SK-N-DZ (cell line): Measurements from ENCODE around the gene RAPGEF4.
A peak's percentile ranks its signal among the peaks of the same experiment; 100 is the strongest.

ENCODE experiments used
- DNase-seq: peaks from one replicate; pipeline ENCODE4 v3.0.0-alpha.2; 2015; ENCODE audit warnings: low spot score

RAPGEF4 gene

DNA sequence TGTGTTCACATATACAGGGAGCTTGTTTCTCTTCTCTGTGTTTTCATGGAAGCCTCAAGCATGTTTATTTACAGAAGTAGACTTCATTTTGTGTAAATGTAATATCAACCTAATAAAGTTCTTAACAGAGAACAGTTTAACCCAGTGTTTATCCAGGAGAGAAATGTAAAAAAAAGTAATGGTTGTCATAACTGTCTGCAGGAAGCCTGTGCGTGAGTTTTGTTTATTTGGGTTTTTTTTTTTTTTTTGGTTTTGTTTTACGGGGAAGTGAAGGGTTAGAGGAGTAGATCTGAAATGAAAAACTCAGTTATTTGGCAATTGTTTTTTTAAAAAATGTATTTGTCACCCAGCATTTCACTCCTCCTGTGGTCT is 124.7 kb downstream of the RAPGEF4 start:
- no peak for DNase-seq

DNA sequence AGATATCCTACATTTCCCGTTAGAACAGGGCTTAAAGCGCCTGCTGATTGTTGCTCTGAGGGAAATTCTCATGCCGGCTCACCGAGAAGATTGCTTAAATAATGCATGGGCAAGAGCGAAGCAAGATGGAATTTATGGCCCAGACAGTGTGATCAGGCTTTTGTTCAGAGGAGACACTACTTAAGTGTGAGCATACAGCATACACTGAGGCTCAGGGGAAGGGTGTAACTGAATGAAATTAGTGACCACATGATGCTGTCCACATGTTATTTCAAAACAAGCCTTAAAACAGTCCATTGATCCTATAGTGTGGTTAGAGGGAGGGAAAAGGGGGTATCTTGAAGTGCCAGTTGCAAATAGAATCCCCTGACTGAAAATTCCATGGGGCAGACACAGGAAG is 125.5 kb downstream of the RAPGEF4 start:
- no peak for DNase-seq

DNA sequence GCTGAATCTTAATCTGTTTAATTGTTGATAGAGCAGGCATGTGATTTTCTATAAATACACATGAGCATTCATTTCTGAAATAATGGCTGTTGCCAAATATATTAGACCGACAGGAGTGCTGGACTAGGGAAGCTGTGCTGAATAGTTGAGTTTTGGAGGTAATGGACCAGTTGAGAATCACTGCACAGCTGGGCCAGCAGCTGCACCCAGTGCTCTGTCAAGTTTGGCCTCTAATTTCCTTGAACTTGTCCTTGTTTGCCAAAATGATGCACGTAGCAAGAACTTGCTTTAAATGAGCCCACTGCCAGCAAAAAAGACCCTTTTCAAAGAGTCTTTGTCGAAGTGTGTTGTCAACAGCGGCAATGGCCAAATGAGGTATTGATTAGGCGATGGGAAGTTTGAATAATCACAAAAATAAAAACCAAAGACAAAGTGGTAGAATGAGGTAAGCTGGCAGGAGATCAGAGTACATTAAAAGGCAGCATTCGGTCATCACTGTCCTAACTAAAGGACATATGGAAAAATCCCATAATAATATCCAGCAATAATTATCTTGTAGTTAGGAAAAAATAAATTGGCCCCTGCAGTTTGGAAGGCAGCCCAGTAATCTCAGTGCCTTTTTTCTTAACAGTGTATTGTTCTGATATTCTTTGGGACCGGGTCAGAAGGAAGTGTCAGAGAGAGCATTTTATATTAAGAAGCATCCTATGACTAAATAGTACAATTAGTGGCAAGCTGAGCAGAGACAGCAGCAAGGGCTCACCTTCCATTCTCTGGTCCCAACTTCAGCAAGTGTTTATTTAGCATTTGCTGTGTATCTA is 126.2 kb downstream of the RAPGEF4 start:
- no peak for DNase-seq

DNA sequence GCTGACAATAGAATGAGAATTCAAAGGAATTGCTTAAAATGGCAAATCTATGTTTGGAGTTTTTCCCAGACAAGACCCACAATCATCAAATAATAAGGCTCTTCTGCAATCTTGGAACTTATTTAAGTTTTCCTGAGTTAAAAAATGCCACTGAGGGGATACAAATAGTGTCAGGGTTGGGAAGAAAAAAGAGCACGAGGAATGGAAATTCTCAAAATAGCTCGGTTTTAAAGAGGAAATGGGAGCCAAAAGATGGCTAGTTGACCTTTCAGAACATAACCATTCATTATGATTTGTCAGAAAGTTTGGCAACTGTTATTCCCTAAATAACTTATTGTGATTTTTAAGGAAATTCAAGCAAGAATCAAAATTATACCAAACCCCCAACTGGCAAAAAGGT is 127.7 kb downstream of the RAPGEF4 start:
- DNase-seq, result no peak

DNA sequence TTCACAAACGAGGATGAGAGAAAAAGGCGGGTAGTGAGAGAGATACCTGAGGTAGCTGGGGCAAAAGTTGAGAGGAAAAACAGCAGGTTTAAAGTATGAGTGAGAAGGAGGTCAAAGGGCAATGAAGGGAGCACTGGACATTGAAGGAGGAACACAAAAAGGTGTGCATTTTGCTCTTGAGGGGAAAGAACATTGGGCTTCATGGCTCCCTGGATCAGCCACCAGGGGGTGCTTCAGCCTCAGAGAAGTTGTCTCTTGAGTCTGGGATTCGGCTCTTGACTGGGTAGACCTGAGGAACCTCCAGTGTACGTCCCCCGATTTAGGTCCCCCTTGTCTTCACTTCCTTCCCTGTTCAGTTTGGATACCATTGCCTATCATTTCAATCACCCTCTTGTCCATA is 128.5 kb downstream of the RAPGEF4 start:
- peak; percentile 31 for DNase-seq

DNA sequence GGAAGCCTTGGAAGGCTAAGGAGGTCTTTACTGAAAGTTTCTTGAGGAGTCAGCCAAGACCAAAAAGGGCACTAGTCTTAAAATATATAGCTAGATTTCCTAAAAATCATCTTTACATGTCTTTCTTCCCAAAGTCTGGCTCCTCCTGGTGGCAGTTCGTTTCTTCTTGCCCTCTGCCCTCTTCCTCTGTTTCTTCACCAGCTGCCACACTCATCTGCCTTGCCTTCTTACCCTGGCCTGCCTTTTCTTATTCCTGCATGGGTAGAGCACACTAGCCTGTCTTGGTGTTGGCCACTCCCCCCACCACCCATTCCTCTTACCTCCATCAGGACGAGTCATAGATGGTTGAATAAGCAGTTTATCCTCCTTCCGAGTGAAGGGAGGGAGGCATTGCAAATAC is 129.8 kb downstream of the RAPGEF4 start:
- no peak for DNase-seq

DNA sequence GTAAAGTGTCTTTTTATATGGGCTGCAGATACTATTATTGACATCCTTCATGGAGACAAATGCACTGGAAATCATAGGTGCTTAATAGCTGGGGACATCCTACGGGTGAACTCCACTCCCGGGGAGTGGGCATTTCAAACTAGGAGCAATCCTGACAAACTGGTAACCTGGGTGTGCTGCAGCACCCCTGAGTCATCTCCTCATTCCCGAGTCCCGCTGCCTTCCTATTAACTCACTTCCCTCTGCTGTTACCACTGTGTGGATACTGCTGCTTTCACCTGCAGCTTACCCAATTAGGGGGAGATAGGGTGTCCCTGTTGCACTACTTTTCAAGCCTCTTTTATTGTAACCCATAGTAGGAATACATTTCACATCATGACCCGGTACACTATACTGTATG is 134.2 kb downstream of the RAPGEF4 start:
- no peak for DNase-seq

DNA sequence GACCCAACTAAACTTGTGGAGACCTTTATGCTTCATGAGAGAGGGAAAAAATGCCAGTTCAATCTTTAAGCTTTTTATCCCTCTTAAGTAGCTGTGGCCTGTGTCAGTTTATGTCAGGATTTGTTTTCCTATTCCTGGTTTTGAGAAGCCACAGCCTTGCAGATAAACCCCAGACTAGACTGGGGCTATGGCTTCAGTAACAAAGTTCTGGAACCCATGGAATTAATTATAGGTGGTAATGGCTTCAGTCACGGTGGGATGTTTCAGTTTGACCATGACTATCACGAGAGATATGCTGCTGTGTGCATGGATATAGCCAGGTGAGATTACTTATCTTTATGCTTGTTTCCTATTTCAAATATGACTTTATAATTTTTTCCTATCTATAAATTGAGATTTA is 134.8 kb downstream of the RAPGEF4 start:
- DNase-seq, result no peak

DNA sequence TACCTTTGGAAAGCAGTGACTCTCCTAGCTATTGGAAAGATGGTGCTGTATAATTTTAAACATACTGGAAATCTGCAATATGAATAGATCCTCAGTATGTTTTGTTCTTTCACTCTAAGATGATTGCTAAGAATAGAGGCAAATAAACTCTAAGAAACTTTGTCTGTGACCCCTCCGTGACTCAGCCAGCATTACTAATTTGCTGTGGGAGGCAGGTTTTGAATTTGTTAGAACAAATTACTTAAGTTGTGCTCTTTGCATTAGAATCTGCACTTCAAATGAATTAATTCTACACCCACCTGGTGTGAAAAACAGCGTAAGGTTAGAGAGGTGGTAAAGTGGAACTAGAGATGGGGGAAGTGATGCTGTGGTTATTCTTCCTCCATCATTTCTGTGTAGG is 142.2 kb downstream of the RAPGEF4 start:
- no peak for DNase-seq

DNA sequence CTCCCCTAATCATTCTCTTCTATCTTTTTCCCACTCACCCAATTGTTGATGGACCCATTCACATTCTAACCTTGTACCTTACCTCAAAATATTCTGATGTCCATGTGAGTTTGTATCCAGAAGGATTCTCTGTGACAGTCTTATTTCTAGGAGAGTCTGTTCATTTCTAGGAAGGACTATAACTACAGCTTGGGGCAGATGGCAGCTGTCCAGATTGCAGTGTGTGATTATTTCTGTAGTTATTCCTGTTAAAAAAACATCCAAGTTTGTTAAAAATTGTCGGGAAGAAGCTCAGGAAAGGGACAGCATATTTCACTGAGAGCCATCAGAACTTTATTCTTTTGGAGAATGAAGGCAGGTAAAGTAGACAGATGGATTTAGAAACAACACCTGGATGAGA is 142.6 kb downstream of the RAPGEF4 start:
- DNase-seq, result no peak

DNA sequence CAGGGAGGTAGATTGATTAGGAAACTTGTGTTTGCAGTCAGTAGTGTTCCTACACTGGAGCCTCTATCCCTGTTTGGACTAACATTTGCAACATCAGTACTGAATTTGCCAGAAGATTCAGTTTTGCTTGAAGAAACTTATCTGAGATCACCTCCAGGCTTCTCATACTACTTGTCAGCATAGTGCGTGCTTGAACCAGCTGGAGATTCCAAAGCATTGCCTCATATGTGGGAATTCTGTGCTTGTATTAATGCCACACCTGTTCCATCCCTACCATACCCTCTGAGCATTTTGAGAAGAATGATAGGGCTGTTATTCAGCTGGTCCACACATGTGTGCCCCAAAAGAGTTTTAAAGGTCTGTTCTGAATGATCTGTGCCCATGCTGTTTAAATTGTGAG is 148.7 kb downstream of the RAPGEF4 start:
- DNase-seq, result no peak

DNA sequence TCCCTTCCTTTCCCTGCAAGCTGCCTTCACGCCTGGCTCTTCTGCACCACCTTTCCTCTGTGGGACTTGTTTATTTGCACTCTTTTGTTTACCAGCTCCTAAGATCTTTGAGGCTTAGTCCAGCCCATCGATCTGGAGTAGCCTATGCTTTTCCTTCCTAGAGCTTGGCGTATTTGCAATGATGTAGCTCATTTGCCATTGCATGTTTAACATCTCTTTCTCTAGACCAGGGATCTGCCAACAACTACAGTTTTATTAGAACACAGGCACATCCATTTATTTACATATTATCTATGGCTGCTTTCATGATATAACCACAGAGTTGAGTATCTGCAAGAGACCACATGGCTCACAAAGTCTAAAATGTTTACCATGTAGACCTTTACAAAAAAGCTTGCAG is 150.4 kb downstream of the RAPGEF4 start:
- no peak for DNase-seq

DNA sequence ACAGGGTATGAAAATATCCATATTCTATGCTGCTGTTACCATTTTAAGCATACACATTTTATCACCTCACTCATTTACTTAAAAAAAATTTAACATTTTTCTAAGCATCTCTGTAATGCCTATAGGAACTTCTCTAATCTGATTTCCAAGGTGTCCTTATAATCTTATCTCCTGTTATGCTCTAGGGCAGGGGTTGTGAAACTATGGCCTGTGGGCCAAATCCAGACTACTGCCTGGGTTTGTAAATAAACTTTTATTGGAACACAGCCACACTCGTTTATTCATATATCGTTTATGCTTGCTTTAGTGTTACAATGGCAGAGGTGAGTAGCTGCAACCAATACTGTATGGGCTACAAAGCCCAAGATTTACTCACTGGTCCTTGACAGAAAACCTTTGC is 151.6 kb downstream of the RAPGEF4 start:
- DNase-seq, result no peak

DNA sequence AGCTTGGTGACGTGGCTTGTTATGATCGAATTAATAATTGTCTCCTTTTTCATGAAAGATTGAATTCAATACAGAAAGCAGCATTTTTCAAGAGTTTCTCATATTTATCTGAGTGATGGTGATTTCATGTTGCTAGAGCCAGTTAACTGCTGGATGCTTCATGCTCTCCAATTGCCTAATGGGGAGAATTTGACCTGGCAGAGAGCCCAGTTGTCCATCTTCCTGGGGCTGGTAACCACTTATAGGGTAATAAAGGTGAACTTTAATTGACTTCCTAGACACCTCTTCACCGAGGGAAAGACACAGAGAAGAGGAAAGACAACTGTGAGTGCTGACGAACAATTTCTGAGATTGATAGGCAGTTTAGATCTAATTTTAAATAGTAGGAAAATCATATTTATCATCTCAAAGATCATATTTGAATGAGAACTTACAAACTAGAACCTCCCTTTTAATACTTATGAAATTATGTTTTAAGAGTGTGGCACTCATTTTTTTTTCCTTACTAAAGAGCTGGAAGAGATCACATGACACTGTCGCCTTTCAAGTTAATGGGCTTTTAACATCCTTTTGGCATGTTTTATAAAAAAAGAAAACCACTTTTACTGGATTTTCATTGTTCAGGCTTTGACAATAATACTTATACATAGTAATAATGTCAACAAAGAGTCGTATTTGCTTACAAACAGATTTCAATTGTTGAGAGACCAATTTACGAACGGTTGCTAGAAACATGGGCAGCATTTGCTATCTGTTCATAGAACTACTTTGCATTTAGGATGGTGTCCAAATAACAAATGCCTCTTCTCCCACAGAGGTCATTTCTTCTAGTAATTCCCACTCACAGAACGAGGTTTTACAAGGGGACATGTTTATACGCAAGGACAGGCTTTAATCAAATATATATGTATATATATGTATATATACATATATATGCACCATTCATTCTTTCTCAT is 153.3 kb downstream of the RAPGEF4 start:
- no peak for DNase-seq

DNA sequence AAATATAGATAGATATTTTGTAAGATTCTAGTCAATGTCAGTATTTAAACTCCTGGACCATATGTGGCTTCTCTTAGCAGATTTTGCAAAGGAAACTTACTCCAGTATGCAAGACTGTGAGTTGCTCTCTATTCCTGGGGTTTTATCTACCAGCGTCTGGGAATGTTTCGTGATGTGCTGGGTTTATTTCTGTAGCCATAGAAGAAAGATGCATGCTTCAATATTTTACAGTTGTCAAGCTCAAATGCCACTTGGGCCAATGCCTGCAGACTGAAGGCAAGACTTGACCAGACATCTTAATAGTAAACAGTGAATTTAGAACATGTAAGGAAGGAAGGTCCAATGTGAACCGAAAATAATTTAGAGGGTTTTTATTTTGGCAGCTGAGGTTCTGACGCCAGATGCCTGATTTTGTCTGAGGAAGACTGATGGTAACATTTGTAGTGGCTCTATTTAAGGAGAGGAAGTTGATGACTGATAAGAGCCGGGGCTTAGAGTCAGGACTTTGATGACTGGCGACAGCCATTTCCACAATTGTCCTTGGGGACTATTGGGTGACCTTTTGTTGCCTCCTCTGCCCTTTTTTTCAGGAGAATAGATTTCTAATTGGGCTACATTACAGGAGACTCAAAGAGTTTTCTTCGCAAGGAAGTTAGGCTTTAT is 154.3 kb downstream of the RAPGEF4 start:
- no peak for DNase-seq

DNA sequence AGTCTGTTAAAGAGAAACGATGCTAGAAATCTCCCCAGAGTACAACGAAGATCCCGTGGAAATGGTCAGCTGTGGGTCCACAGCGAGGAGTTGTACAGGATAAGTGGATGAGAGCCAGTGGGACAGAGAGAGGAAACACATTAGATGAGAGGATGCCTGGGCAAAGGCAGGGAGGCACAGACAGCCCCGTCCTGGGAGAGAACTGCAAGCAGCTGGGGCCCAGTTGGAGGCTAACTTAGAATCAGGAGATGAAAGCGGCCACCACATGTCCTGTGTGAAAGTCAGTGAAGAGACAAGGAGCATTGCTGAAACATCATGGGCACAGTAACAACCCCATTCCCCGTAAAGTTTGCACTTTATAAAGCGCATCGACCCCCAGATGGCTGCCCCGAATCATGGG is 157.5 kb downstream of the RAPGEF4 start:
- no peak for DNase-seq

DNA sequence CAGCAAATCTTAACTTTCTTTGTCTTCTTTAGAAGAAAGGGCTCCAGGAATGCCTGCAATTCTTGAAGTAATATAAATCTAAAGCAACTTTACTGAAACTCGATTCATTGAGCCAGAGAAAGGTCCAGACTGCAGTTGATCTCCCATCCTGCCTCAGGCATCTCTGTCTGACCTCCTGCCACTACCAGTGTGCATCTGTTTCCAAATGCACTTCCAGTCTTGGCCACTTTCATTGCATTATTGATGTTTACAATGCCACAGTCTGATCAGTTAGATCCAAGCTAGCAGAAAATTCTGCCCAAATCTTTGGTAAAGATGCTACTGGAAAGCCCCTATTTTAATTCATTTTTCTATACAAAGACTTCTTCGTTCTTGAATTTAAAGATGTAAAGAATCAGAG is 158.0 kb downstream of the RAPGEF4 start:
- DNase-seq, result no peak

DNA sequence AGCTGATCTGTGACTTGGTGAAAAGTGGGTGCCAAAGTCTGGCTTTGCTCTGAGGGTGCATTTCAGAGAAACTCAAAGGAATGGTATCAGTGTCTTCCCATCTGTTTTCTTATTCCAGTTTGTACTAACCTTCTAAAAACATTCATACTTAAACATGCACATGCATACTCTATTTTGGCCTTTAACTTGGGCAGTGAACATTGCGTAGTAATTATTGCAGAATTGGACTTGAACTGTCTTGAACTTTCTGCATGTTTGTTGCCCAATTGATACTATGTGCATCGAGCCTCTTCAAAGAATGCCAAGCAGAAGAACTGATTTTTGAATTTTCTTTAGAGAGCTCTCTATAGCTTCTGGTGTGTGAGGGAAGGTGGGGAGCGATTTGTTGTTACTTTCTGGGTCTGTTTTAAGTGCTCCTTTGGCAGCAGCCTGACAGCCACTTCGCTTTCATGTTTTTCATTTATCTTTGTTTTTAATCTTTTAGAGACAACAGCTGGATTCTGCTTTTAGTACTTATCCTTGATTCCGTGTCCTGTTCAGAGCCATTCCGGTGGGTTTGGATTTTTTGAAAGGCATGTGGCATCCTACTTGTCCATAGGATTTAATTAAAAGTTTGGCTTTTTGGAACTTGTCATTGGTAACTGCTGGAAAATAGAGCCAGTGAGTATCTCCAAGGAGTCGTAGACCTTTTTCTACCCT is 159.2 kb downstream of the RAPGEF4 start:
- peak; percentile 29 for DNase-seq

DNA sequence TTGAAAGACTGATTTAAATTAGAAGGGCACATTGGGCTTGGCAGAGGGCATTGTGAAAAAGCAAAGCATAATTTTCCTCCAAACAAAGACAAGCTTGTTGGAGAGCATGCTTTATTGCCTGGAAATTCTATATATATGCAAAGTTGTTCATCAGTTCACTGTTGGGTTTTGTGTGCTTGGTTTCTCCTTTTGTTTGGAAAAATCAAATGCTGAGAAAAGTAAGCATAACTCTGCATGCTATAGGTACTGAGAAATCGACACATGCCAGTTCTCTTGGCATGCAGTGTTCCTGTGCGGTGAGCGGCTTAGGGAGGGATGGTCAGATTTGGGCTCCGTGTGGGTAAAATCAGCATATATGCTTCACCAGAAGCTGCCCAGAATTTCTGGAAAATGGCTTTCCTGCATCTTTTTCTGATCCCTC is 161.0 kb downstream of the RAPGEF4 start:
- no peak for DNase-seq

DNA sequence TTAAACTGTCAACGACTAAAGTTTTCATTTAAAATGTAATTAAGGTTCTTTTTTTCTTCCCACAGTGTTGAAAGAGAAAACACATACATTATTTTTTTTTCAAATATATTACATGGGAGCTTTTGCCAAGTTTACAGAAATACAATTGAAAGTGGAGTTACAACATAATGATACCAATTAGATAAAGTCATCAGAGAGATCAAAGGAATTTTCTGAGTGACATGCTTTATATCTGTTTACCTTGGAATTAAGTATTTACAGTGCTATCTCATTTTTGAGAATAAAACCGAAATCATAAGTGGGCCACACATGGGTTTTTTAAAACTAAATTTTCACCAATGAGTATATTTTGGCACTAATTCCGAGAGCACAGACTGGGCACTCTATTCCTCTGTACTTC is 165.2 kb downstream of the RAPGEF4 start:
- DNase-seq, result no peak

DNA sequence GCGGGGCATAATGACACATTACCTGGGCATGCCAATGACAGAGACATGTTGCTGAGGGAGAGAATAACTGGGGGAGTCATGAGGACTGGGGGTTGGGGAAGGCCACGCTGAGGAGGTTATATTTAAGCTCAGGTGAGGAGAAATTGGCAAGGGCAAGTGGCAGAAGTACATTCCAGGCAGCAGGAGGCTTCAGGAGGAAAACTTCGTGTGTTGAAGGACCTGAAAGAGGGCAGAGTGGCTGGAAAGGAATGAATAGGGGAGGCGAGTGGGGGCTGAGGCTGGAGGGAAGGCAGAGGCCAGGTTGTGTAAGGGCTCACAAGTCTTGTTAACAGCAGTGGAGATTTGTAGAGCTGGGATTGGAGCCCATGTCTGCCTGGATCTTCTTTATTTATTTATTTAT is 166.3 kb downstream of the RAPGEF4 start:
- no peak for DNase-seq

DNA sequence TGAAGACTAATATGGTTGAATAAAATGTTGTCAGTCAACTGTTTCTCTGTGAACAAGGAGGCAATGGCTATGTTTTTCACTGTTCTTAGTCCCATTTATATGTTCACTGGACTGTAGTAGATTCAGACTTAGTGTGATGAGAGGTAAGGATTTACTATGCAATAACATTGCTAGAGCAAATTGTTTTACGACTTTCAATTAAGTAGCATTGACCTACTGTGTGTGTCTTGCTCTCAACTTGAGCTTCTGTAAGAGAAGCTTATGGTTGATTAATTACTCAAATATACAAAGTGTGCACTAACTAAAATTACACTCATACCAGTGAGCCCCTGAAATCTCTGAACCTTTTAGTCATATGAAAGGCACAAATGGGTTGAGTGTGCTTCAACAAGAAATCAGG is 168.6 kb downstream of the RAPGEF4 start:
- DNase-seq, result no peak
